HCT116 (cell line): ENCODE results near the gene CBX8. TPM values are rescaled to one million over a fixed set of nuclear protein-coding genes. Genes with fewer than 3 reads are reported as not detected.

ENCODE experiments used
- ATAC-seq: fragments of 200-7000 bp; cut with Tn5 transposase; 2 replicates; pipeline ENCODE4 v1.9.1; 2020; ENCODE audit warnings: mild to moderate bottlenecking, moderate library complexity
- BruUV-seq: library from RNA; stranded (reverse); fragments of 400-500 nt; replicated peaks from 2 replicates; lab custom pipeline; 2021; lab: Mats Ljungman, UMichigan
- CTCF ChIA-PET: fragments of 300-600 bp; sonication (Branson Sonifier 250); formaldehyde crosslinking; loops from one replicate; lab custom pipeline; 2021; ENCODE audit warnings: antibody characterized with exemption; lab: Charles Lee
- POLR2A ChIA-PET: fragments of 300-600, 350-600 bp; sonication (Branson Sonifier 250); formaldehyde crosslinking; loops from one replicate; lab custom pipeline; 2021; ENCODE audit warnings: antibody characterized with exemption; lab: Charles Lee
- RAD21 ChIA-PET, 2 experiments: fragments of 300-600 bp; sonication (Branson Sonifier 250); formaldehyde crosslinking; loops; one replicate each; lab custom pipeline; 2023; ENCODE audit warnings: low total read pairs in 2 of 2; ENCODE audit not compliant: uncharacterized antibody in 2 of 2, unreplicated experiment in 2 of 2, low non-redundant PET in 1 of 2; lab: Charles Lee
- DNase-seq: peaks from one replicate; pipeline ENCODE4 v3.0.0-alpha.2; 2010; ENCODE audit warnings: low read depth, low spot score
- H2AFZ ChIP-seq: fragments of 200-600 bp; shearing (Covaris generic), sonication (generic); 2 replicates; pipeline ENCODE4 v1.6.1; 2017; ENCODE audit warnings: low read depth, mixed run types, mixed read lengths, antibody characterized with exemption, low read length; ENCODE audit not compliant: poor library complexity, severe bottlenecking
- H3K27ac ChIP-seq: 2 replicates; pipeline ENCODE4 v1.5.1; 2012; ENCODE audit warnings: low read depth, low read length
- H3K27me3 ChIP-seq: fragments of 200-600 bp; sonication (generic); 2 replicates; pipeline ENCODE4 v1.6.1; 2016; ENCODE audit warnings: mixed run types, low read length, mixed read lengths; ENCODE audit not compliant: insufficient read depth
- H3K36me3 ChIP-seq, 2 experiments: fragments of 200-500 bp in 1 of 2; fragments of 200-600 bp in 1 of 2; sonication (Bioruptor generic) in 1 of 2; sonication (generic) in 1 of 2; 2 replicates each; pipeline versions ENCODE4 v1.5.1 to v1.6.1; 2014 to 2016; ENCODE audit warnings: low read length in 2 of 2, inconsistent platforms in 1 of 2, mixed read lengths in 1 of 2, mixed run types in 1 of 2; ENCODE audit not compliant: insufficient read depth in 2 of 2, control insufficient read depth in 1 of 2
- H3K4me1 ChIP-seq, 2 experiments: fragments of 200-600 bp in 1 of 2; sonication (generic) in 1 of 2; 2 replicates each; pipeline versions ENCODE4 v1.5.1 to v1.6.1; 2012 to 2017; ENCODE audit warnings: low read length in 2 of 2, inconsistent platforms in 1 of 2, mild to moderate bottlenecking in 1 of 2, mixed read lengths in 1 of 2, mixed run types in 1 of 2, moderate library complexity in 1 of 2; ENCODE audit not compliant: insufficient read depth in 2 of 2, control insufficient read depth in 1 of 2
- H3K4me2 ChIP-seq: fragments of 200-600 bp; sonication (generic); 2 replicates; pipeline ENCODE4 v1.6.1; 2017; ENCODE audit warnings: mixed run types, low read length, mixed read lengths
- H3K4me3 ChIP-seq, 2 experiments: fragments of 200-600 bp in 1 of 2; sonication (generic) in 1 of 2; replicated peaks in 1 of 2; 2 replicates each; pipeline ENCODE4 v1.5.1; 2011 to 2016; ENCODE audit warnings: low read length in 2 of 2, control low read depth in 1 of 2, low read depth in 1 of 2, mild to moderate bottlenecking in 1 of 2, mixed read lengths in 1 of 2, mixed run types in 1 of 2
- H3K79me2 ChIP-seq: fragments of 200-600 bp; sonication (generic); 2 replicates; pipeline ENCODE4 v1.6.1; 2017; ENCODE audit warnings: mild to moderate bottlenecking, mixed run types, low read length, moderate library complexity, mixed read lengths; ENCODE audit not compliant: insufficient read depth
- H3K9ac ChIP-seq: fragments of 200-600 bp; sonication (generic); 2 replicates; pipeline ENCODE4 v1.6.1; 2016; ENCODE audit warnings: low read length, mixed read lengths
- H3K9me2 ChIP-seq: fragments of 200-600 bp; sonication (generic), shearing (Covaris generic); 2 replicates; pipeline ENCODE4 v1.6.1; 2017; ENCODE audit warnings: mixed run types, mild to moderate bottlenecking, moderate library complexity; ENCODE audit not compliant: insufficient read depth
- H3K9me3 ChIP-seq, 2 experiments: fragments of 200-500 bp in 1 of 2; fragments of 200-600 bp in 1 of 2; sonication (Bioruptor generic) in 1 of 2; sonication (generic) in 1 of 2; 2 replicates each; pipeline ENCODE4 v1.6.1; 2014 to 2017; ENCODE audit warnings: low read length in 2 of 2, mixed read lengths in 2 of 2, inconsistent platforms in 1 of 2, low read depth in 1 of 2, mild to moderate bottlenecking in 1 of 2, mixed run types in 1 of 2, moderate library complexity in 1 of 2; ENCODE audit not compliant: control insufficient read depth in 1 of 2, insufficient read depth in 1 of 2
- H4K20me1 ChIP-seq: fragments of 200-600 bp; sonication (generic), shearing (Covaris generic); 2 replicates; pipeline ENCODE4 v1.6.1; 2017; ENCODE audit warnings: mixed run types, mild to moderate bottlenecking, moderate library complexity; ENCODE audit not compliant: insufficient read depth
- EGR1 ChIP-seq: IDR thresholded peaks from 2 replicates; pipeline ENCODE4 v1.6.1; 2012; ENCODE audit warnings: low read depth
- ELF1 ChIP-seq: IDR thresholded peaks from 2 replicates; pipeline ENCODE4 v1.6.1; 2012; ENCODE audit warnings: low read depth, borderline replicate concordance
- EZH2 ChIP-seq: fragments of 200-600 bp; sonication (generic); IDR thresholded peaks from 2 replicates; pipeline ENCODE4 v1.6.1; 2017; ENCODE audit warnings: antibody characterized with exemption, mixed run types
- FOSL1 ChIP-seq: IDR thresholded peaks from 2 replicates; pipeline ENCODE4 v1.6.1; 2012; ENCODE audit warnings: low read depth
- JUND ChIP-seq: IDR thresholded peaks from 2 replicates; pipeline ENCODE4 v1.6.1; 2012
- POLR2A ChIP-seq: IDR thresholded peaks from 2 replicates; pipeline ENCODE4 v1.7.0; 2011; ENCODE audit warnings: borderline replicate concordance; ENCODE audit not compliant: insufficient read depth, insufficient read length; ENCODE audit errors: extremely low read depth
- POLR2AphosphoS5 ChIP-seq: IDR thresholded peaks from 2 replicates; pipeline ENCODE4 v1.6.1; 2011; ENCODE audit warnings: mild to moderate bottlenecking, low read depth, low read length, moderate library complexity
- RAD21 ChIP-seq: IDR thresholded peaks from 2 replicates; pipeline ENCODE4 v1.6.1; 2012; ENCODE audit warnings: low read depth, mild to moderate bottlenecking
- SIN3A ChIP-seq: IDR thresholded peaks from 2 replicates; pipeline ENCODE4 v1.6.1; 2012; ENCODE audit warnings: low read depth
- TCF7L2 ChIP-seq: IDR thresholded peaks from 2 replicates; pipeline ENCODE4 v1.7.0; 2011; ENCODE audit warnings: borderline replicate concordance, inconsistent platforms; ENCODE audit not compliant: insufficient read depth, insufficient read length; ENCODE audit errors: extremely low read depth
- YY1 ChIP-seq: IDR thresholded peaks from 2 replicates; pipeline ENCODE4 v1.6.1; 2011; ENCODE audit warnings: low read length, low read depth, moderate library complexity, mild to moderate bottlenecking; ENCODE audit not compliant: insufficient replicate concordance; ENCODE audit errors: extremely low read depth
- ZNF274 ChIP-seq: fragments of 200-500 bp; sonication (Bioruptor generic); IDR thresholded peaks from 2 replicates; pipeline ENCODE4 v1.6.1; 2014; ENCODE audit warnings: mild to moderate bottlenecking, low read depth, low read length, inconsistent platforms
- intact Hi-C: fragments of 100-400 bp; cut with micrococcal nuclease; formaldehyde crosslinking; loops from 2 replicates; pipeline ENCODE4 v1.10.0; 2022
- total RNA-seq: library from RNA; stranded (reverse); gene quantifications from one replicate; pipeline ENCODE4 v1.2.1, GENCODE V29; 2021; ENCODE audit not compliant: unreplicated experiment
- TF ChIP-seq, protein P1 (sequence below), 3 experiments: fragments of 200-600 bp in 1 of 3; sonication (generic) in 1 of 3; IDR thresholded peaks in 2 of 3; conservative IDR thresholded peaks in 1 of 3; 2 replicates each; pipeline ENCODE4 v1.5.1; 2012 to 2017; ENCODE audit warnings: low read depth in 2 of 3, low read length in 2 of 3, antibody characterized with exemption in 1 of 3, borderline replicate concordance in 1 of 3, control low read depth in 1 of 3, mild to moderate bottlenecking in 1 of 3, mixed read lengths in 1 of 3, mixed run types in 1 of 3, moderate library complexity in 1 of 3; ENCODE audit not compliant: insufficient read depth in 1 of 3
- TF ChIP-seq, protein P2 (sequence below): IDR thresholded peaks from 2 replicates; pipeline ENCODE4 v1.6.1; 2012
- TF ChIP-seq, protein P3 (sequence below): IDR thresholded peaks from 2 replicates; pipeline ENCODE4 v1.6.1; 2012; ENCODE audit warnings: low read depth
- TF ChIP-seq, protein P4 (sequence below): IDR thresholded peaks from 2 replicates; pipeline ENCODE4 v1.6.1; 2012
- TF ChIP-seq, protein P5 (sequence below): IDR thresholded peaks from 2 replicates; pipeline ENCODE4 v1.6.1; 2011; ENCODE audit warnings: mild to moderate bottlenecking, low read length, moderate library complexity; ENCODE audit not compliant: insufficient replicate concordance; ENCODE audit errors: extremely low read depth

CBX8 gene
- total RNA-seq, 1 experiment from 2014 or later: 29.0 TPM

DNA sequence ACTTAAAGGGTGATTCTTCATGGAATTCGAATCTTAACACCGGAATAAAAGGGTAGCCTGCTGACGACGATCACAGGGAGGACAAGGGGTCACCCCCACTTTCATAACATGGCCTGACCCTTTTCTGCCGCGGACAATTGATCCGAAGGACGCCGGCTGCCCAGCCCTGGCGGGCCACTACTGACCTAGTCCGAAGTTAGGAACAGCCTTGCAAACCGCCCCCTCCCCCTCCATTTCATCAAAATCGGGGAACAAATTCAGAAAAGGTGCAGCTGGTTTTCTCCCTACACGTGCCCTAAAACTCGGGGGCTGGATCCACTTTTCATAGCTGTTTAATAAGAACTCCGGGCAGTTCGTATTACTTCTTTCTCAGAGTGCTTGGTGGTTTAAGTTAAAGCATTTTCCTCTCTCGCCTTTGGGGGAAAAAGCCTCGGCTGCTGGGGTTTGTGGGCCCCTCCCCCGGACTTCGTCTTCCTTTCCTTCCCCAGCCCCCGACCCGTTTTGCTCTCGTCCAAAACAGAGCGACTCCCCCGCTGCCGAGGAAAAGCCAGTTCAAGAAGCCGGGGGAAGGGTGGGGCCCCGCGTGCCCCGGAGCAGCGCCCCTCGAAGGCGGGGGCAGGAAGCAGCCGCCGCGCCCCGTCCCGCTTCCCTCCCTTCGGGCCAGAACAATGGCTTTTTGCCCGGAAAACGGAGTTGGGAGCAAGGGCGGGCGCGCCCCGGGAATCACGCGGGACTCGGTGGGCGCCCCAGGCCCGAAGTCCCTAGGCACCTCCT lies 19.6 kb downstream of the CBX8 start:
- H2AFZ ChIP-seq: no peak overlapping the region
- no peaks in the 10 kb centered on the region for H3K9me2 ChIP-seq
- H3K79me2 ChIP-seq: peaks cover 16% of the 10 kb centered on the region
- H3K4me1 ChIP-seq: peaks cover 12 to 19% of the 10 kb centered on the region in 2 experiments
- BruUV-seq: TSS peak; percentile 87
- POLR2A ChIA-PET: interaction anchor here (1.4 kb wide), 2 partner anchors 20 to 62 kb away, joined by 5 to 6 read pairs; partner anchors contain the start of genes CBX4 and CBX8
- RAD21 ChIA-PET: interaction anchor here (0.6 to 0.7 kb wide), 2 partner anchors 206 to 1601 kb away, joined by 4 to 6 read pairs; no protein-coding TSS in a partner anchor
- H3K9ac ChIP-seq: peak overlapping the region; percentile 54
- CTCF ChIA-PET: interaction anchor here (0.8 to 1.6 kb wide), 3 partner anchors 32 to 231 kb away, joined by 3 to 4 read pairs (median 3); no protein-coding TSS in a partner anchor
- H3K9me3 ChIP-seq: no peaks in the 10 kb centered on the region
- peak; percentile 29 for DNase-seq
- peaks cover 7 to 9% of the 10 kb centered on the region in 2 experiments; a peak in 3 of 4 replicates for H3K36me3 ChIP-seq
- H4K20me1 ChIP-seq: no peaks in the 10 kb centered on the region
- peak overlapping the region; percentile 41 to 59 for H3K4me3 ChIP-seq
- peak overlapping the region; percentile 42; the same call in 1 of the 2 replicates for H3K27ac ChIP-seq
- intact Hi-C loops: no loop called here
- peaks cover 34% of the 10 kb centered on the region for H3K27me3 ChIP-seq
- H3K4me2 ChIP-seq: peak overlapping the region; percentile 93
- ATAC-seq: peak; percentile 74
- TF ChIP-seq TCF7L2 (no peak), YY1 (peak; percentile 26), ZNF274 (no peak), RAD21 (no peak), EGR1 (no peak), POLR2A (no peak), FOSL1 (no peak), EZH2 (no peak; the same call in 1 of the 2 replicates), POLR2AphosphoS5 (0 out of 2 replicates have a peak, but pooled peaks have one; percentile 7), JUND (no peak), SIN3A (no peak), ELF1 (no peak)
- TF ChIP-seq, protein P1, sequence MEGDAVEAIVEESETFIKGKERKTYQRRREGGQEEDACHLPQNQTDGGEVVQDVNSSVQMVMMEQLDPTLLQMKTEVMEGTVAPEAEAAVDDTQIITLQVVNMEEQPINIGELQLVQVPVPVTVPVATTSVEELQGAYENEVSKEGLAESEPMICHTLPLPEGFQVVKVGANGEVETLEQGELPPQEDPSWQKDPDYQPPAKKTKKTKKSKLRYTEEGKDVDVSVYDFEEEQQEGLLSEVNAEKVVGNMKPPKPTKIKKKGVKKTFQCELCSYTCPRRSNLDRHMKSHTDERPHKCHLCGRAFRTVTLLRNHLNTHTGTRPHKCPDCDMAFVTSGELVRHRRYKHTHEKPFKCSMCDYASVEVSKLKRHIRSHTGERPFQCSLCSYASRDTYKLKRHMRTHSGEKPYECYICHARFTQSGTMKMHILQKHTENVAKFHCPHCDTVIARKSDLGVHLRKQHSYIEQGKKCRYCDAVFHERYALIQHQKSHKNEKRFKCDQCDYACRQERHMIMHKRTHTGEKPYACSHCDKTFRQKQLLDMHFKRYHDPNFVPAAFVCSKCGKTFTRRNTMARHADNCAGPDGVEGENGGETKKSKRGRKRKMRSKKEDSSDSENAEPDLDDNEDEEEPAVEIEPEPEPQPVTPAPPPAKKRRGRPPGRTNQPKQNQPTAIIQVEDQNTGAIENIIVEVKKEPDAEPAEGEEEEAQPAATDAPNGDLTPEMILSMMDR (IDR thresholded peaks at IDR 0.05 in 2 of 3, conservative IDR thresholded peaks at IDR 0.05 in 1 of 3; ENCODE audit: borderline replicate concordance in 1 of 3, insufficient read depth in 1 of 3, low read depth in 2 of 3, low read length in 2 of 3): peak in 2 of 3 experiments; percentile 42 to 43; a peak in 3 of 6 replicates
- TF ChIP-seq, protein P2, sequence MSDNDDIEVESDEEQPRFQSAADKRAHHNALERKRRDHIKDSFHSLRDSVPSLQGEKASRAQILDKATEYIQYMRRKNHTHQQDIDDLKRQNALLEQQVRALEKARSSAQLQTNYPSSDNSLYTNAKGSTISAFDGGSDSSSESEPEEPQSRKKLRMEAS: no peak; the same call in 1 of the 2 replicates
- TF ChIP-seq, protein P3, sequence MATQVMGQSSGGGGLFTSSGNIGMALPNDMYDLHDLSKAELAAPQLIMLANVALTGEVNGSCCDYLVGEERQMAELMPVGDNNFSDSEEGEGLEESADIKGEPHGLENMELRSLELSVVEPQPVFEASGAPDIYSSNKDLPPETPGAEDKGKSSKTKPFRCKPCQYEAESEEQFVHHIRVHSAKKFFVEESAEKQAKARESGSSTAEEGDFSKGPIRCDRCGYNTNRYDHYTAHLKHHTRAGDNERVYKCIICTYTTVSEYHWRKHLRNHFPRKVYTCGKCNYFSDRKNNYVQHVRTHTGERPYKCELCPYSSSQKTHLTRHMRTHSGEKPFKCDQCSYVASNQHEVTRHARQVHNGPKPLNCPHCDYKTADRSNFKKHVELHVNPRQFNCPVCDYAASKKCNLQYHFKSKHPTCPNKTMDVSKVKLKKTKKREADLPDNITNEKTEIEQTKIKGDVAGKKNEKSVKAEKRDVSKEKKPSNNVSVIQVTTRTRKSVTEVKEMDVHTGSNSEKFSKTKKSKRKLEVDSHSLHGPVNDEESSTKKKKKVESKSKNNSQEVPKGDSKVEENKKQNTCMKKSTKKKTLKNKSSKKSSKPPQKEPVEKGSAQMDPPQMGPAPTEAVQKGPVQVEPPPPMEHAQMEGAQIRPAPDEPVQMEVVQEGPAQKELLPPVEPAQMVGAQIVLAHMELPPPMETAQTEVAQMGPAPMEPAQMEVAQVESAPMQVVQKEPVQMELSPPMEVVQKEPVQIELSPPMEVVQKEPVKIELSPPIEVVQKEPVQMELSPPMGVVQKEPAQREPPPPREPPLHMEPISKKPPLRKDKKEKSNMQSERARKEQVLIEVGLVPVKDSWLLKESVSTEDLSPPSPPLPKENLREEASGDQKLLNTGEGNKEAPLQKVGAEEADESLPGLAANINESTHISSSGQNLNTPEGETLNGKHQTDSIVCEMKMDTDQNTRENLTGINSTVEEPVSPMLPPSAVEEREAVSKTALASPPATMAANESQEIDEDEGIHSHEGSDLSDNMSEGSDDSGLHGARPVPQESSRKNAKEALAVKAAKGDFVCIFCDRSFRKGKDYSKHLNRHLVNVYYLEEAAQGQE: no peak
- TF ChIP-seq, protein P4, sequence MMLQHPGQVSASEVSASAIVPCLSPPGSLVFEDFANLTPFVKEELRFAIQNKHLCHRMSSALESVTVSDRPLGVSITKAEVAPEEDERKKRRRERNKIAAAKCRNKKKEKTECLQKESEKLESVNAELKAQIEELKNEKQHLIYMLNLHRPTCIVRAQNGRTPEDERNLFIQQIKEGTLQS: no peak
- TF ChIP-seq, protein P5, sequence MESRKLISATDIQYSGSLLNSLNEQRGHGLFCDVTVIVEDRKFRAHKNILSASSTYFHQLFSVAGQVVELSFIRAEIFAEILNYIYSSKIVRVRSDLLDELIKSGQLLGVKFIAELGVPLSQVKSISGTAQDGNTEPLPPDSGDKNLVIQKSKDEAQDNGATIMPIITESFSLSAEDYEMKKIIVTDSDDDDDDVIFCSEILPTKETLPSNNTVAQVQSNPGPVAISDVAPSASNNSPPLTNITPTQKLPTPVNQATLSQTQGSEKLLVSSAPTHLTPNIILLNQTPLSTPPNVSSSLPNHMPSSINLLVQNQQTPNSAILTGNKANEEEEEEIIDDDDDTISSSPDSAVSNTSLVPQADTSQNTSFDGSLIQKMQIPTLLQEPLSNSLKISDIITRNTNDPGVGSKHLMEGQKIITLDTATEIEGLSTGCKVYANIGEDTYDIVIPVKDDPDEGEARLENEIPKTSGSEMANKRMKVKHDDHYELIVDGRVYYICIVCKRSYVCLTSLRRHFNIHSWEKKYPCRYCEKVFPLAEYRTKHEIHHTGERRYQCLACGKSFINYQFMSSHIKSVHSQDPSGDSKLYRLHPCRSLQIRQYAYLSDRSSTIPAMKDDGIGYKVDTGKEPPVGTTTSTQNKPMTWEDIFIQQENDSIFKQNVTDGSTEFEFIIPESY: no peak
